Measurements from ENCODE around the gene FANK1.
"Not testable (repeated sequence)": the region's sequence is repeated elsewhere in the genome, so short reads cannot be mapped to it uniquely, and the experiment has no call there.

Gene FANK1

DNA sequence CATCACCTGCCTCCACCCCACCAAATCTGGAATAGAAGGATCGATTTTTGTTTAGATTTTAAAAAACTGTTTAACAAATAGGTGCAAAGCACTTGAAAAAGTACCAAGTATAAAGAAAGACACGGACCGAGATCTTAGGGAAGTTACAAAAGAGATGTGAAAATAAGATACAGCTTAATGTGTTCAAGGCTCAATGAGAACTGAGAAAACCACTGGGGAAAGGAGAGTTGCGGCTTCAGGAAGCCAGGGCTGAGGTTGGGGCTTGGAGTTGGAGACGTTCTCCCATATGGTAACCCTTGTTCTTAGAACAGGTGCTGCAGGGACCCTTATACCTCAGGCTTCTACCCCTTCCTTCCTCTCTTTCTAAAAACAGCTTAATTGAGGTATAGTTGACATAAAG, 140.2 kb downstream of the FANK1 start:
- DNase-seq = no peak

- no peak for DNase-seq
Measured at GRCh38 chr10:126037946-126038345, 141.6 kb downstream of the FANK1 start.

- no peak for DNase-seq
Measured at GRCh38 chr10:126041117-126041516, 144.8 kb downstream of the FANK1 start.

GRCh38 chr10:126041804-126042231, 145.5 kb downstream of the FANK1 start:
- DNase-seq = no peak

- DNase-seq = no peak
Measured at GRCh38 chr10:126042354-126042753, 146.0 kb downstream of the FANK1 start.

DNA sequence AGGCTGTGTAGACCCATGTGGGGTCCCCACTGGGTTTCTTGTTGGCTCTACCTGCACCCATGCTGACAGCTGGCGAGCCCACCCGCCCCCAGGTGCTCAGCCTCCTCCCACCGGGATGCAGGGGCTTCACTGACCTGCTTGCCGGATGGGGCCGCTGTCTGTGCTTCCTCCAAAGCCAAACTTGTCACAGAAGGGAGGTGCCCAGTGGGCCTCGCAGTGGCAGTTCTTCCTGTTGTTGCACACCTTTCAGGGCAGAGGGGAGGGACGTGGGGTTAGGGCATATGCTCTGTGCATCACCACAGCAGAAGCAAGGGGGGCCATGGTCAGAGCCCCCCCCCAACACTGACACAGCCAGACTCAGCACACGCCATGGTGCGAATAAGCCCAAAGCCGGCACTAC, 146.5 kb downstream of the FANK1 start:
- no peak for DNase-seq

DNA sequence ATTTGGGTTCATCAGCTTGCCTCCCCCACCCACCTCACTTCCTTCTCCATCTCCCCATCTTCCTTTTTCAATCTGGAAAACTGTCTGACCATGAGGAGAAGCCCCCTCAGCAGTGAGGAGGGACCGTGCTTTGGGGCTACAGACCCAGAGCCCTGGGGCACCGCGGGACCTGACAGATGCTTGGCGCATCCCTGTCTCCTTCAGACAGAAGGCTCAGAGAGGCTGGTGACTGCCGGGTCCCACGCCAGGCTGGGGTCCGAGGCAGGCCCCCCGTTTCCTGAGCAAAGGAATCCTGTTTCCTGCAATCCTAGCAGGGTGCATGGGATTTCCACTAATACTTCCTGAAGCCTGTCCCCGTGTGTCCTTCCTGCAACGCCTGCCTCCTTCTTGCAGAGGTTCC, 147.0 kb downstream of the FANK1 start:
- no peak for DNase-seq

- no peak for DNase-seq
Measured at GRCh38 chr10:126045861-126046260, 149.5 kb downstream of the FANK1 start.

DNA sequence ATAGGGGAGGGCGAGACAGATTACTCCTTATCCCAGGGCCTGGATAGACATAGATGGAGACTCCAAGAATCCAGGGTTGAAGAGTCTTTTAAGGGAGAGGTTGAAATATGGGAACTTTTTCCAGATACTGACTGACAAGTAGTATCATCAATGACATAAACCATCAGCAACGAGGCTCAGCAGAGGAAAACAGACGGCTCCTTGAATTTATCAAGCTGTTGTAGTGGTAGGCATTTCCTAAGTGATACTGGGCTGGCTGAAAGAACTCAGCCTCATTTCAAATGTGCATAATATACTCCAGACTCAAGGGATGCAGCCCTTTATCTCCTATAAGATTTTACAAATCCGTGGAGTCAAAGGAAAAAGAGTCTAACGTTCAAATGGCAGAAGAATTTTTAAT, 150.5 kb downstream of the FANK1 start:
- DNase-seq = no peak

- not testable (repeated sequence) for DNase-seq
Measured at GRCh38 chr10:126047749-126048148, 151.4 kb downstream of the FANK1 start.

DNA sequence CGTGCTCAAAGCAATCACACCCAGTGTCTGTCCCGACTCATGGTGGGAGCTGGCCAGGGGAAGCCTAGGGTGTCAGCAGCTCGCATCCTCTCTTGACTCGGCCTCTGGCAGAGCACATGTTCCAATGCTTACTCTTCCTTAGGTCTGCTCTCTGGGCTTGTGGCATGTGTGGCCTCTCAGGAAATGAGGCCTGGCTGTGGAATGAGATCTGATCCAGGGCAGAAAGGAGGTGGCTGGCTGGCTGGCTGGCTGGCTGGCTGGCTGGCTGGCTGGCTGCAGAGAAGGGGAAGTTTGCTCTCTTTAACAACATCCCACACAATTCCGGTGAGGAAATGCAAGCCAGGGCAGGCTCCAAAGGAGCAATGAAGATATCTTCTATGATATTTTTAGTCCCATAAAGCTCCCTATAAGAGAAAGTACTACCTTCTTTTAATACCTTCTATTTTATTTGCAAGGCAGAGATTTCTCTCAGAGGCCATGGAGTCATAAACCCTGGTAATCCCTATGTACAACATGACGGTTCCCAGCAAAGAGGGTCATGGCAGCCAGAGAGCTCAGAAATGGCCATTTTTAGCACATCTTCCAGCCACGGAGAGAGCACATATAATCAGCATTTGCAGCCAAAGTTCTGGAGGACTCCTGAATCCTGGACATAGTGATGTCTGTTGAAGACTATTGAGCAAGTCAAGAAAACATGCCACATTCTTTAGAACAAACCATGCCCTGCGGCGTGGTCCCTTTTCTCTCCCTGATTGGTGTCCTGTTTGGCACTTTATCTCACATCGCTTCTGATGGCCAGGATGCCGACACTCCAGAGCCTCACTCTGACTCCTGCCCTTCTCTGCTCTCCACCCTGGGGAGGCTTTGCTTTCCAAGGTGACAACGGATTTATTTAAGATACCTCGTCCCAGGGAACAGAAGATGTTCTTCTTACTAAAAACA, 153.7 kb downstream of the FANK1 start:
- no peak for DNase-seq

DNA sequence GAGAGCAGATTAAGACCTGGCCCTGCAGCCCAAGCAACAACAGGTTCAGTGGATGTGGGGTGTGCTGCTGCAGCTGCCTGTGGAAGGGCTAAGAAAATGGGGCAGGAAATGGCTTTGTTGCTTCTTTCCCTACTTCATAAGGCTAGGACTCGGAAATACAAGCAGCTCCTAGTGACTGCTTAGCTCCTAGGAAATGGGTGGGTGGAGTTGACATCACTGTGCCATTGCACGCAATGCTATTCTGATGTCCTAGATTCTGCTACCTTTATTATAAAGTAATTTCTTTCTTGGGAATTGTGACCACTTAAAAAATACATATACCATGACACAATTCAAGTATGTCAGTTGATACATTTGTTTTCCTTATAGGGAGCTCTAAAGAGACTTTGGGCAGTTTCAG, 155.8 kb downstream of the FANK1 start:
- DNase-seq = no peak

- DNase-seq = no peak
Measured at GRCh38 chr10:126054191-126054590, 157.8 kb downstream of the FANK1 start.

DNA sequence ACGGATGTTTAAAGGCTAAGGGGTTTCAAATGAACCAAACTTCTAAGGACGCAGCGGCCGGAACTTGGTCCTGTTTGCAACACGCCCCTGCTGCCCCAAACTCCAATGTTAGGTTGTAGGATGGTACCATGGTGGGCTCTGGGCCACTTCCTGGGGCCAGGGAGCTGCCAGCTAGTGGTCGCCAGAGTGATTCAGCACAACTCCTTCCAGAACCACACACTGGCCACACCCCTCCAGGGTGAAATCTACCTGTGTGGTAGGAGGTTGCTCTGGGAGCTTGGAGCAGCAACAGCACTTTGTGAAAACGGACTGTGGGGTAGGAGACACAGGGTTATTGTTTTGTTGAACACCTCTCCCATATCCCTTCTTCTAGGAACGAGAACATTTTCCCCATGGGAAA, 161.1 kb downstream of the FANK1 start:
- no peak for DNase-seq

- DNase-seq = no peak
Measured at GRCh38 chr10:126058104-126058503, 161.7 kb downstream of the FANK1 start.

DNA sequence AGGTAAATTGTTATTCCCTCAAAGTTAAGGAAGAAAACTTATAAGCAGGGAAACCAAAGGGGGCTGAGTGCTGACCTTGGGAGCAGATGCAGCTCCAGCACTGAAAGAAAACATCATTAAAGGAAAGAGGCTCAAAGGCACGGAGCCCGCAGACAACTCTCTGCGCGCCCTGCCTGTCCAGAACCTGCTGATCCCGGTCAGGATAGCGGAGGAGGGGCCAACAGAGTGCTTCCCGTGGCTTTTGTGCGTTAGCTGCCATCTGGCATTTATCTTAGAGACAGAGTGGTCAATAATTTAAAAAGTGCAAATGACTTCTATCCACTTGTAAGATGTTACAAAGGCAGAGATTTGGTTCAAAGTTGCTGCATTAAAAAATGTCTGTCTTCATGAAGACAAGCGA, 162.1 kb downstream of the FANK1 start:
- no peak for DNase-seq

Data from NCI-H1930 (cell line).